A673 (cell line): ENCODE results near the gene TNFRSF6B.

Experiments used
- CTCF ChIP-seq: fragments of 300-800, 200-600 bp; sonication (generic); conservative IDR thresholded peaks from 2 replicates; pipeline ENCODE4 v1.5.1; 2017; ENCODE audit warnings: low read depth, mild to moderate bottlenecking, antibody characterized with exemption, low read length, moderate library complexity, mixed read lengths
- EZH2 ChIP-seq: fragments of 200-600 bp; sonication (generic); IDR thresholded peaks from 2 replicates; pipeline ENCODE4 v1.6.1; 2017; ENCODE audit warnings: borderline replicate concordance, low read depth, mild to moderate bottlenecking, mixed read lengths, antibody characterized with exemption, low read length; ENCODE audit not compliant: poor library complexity, severe bottlenecking

- TF ChIP-seq CTCF, result no peak
- no peak for TF ChIP-seq EZH2
These were observed 14.7 kb downstream of the TNFRSF6B start for GRCh38 chr20:63711085-63711645.
